Endothelial cell of umbilical vein (primary cell): ENCODE data around the gene CAMK2N1. TPM values are rescaled to one million over a fixed set of nuclear protein-coding genes. Genes with fewer than 3 reads are reported as not detected.

Experiments used
- BruUV-seq: library from RNA; stranded (reverse); fragments of 400-500 nt; replicated peaks from 2 replicates; lab custom pipeline; 2021; lab: Mats Ljungman, UMichigan
- CTCF ChIA-PET: fragments of 300-600, 350-600 bp; sonication (Branson Sonifier 250); formaldehyde crosslinking; loops from one replicate; lab custom pipeline; 2021; ENCODE audit warnings: antibody characterized with exemption, inconsistent platforms; lab: Charles Lee
- POLR2A ChIA-PET: fragments of 300-600, 350-600 bp; sonication (Branson Sonifier 250); formaldehyde crosslinking; loops from one replicate; lab custom pipeline; 2021; ENCODE audit warnings: antibody characterized with exemption, inconsistent platforms; lab: Charles Lee
- DNase-seq: peaks from one replicate; pipeline ENCODE4 v3.0.0-alpha.2; 2011; ENCODE audit warnings: low read depth, low spot score
- FAIRE-seq: peaks from 2 replicates; lab custom pipeline; 2011; peaks lifted over from hg19 to GRCh38; lab: Jason Lieb, UNC
- H2AFZ ChIP-seq: 2 replicates; pipeline ENCODE4 v1.6.0; 2012; ENCODE audit warnings: low read depth, low read length, control low read depth, inconsistent platforms
- H3K27ac ChIP-seq: 2 replicates; pipeline ENCODE4 v1.5.1; 2011; ENCODE audit warnings: low read depth, mild to moderate bottlenecking, control low read depth, low read length, moderate library complexity; ENCODE audit not compliant: insufficient read depth
- H3K27me3 ChIP-seq, 2 experiments: 2 replicates each; pipeline versions ENCODE4 v1.6.0 to v1.6.1; 2011; ENCODE audit warnings: low read length in 2 of 2, mixed read lengths in 1 of 2; ENCODE audit not compliant: control insufficient read depth in 2 of 2, insufficient read depth in 2 of 2
- H3K36me3 ChIP-seq, 2 experiments: 2 replicates in 1 of 2; 3 replicates in 1 of 2; pipeline ENCODE4 v1.5.1; 2011; ENCODE audit warnings: low read length in 2 of 2, mild to moderate bottlenecking in 1 of 2, moderate library complexity in 1 of 2; ENCODE audit not compliant: control insufficient read depth in 2 of 2, insufficient read depth in 2 of 2; ENCODE audit errors: extremely low read depth in 1 of 2
- H3K4me1 ChIP-seq: 3 replicates; pipeline ENCODE4 v1.5.1; 2011; ENCODE audit warnings: mild to moderate bottlenecking, low read length; ENCODE audit not compliant: control insufficient read depth, insufficient read depth; ENCODE audit errors: extremely low read depth
- H3K4me2 ChIP-seq: 2 replicates; pipeline ENCODE4 v1.6.1; 2011; ENCODE audit warnings: low read length, control low read depth, mixed read lengths; ENCODE audit not compliant: insufficient read depth
- H3K4me3 ChIP-seq, 3 experiments: fragments of 200-600 bp in 1 of 3; sonication (generic), shearing (Covaris generic) in 1 of 3; replicated peaks in 1 of 3; 2 replicates each; pipeline ENCODE4 v1.5.1; 2011 to 2016; ENCODE audit warnings: control low read depth in 3 of 3, low read length in 3 of 3, mild to moderate bottlenecking in 2 of 3, inconsistent platforms in 1 of 3, low read depth in 1 of 3, moderate library complexity in 1 of 3; ENCODE audit not compliant: insufficient read depth in 1 of 3
- H3K79me2 ChIP-seq: 2 replicates; pipeline ENCODE4 v1.6.0; 2012; ENCODE audit warnings: low read length, inconsistent platforms; ENCODE audit not compliant: control insufficient read depth, insufficient read depth
- H3K9ac ChIP-seq: replicated peaks from 2 replicates; pipeline ENCODE3; 2011; ENCODE audit warnings: low read length, control low read depth; ENCODE audit not compliant: insufficient read depth; ENCODE audit errors: extremely low read depth
- H3K9me1 ChIP-seq: replicated peaks from 3 replicates; pipeline ENCODE4 v1.6.0; 2011; ENCODE audit warnings: mild to moderate bottlenecking, low read length; ENCODE audit not compliant: control insufficient read depth, insufficient read depth; ENCODE audit errors: extremely low read depth
- H3K9me3 ChIP-seq: replicated peaks from 2 replicates; pipeline ENCODE4 v1.5.1; 2012; ENCODE audit warnings: low read length, inconsistent platforms; ENCODE audit not compliant: control insufficient read depth, insufficient read depth
- H4K20me1 ChIP-seq: replicated peaks from 2 replicates; pipeline ENCODE3; 2011; ENCODE audit warnings: mild to moderate bottlenecking, low read length; ENCODE audit not compliant: control insufficient read depth, insufficient read depth; ENCODE audit errors: extremely low read depth
- EZH2 ChIP-seq: IDR thresholded peaks from 2 replicates; pipeline ENCODE4 v1.6.1; 2012; ENCODE audit warnings: borderline replicate concordance, low read depth, mild to moderate bottlenecking, moderate library complexity, low read length, inconsistent platforms; ENCODE audit not compliant: severe bottlenecking
- FOS ChIP-seq: IDR thresholded peaks from 2 replicates; pipeline ENCODE4 v1.6.1; 2011; ENCODE audit warnings: mild to moderate bottlenecking, low read length, moderate library complexity, borderline replicate concordance; ENCODE audit not compliant: insufficient read depth
- GATA2 ChIP-seq: IDR thresholded peaks from 2 replicates; pipeline ENCODE4 v1.7.0; 2011; ENCODE audit warnings: low read depth, mild to moderate bottlenecking, moderate library complexity, mixed read lengths, low read length; ENCODE audit not compliant: insufficient read length, insufficient read depth
- JUN ChIP-seq: IDR thresholded peaks from 2 replicates; pipeline ENCODE4 v1.6.1; 2011; ENCODE audit warnings: borderline replicate concordance, low read depth; ENCODE audit not compliant: insufficient read length, insufficient read depth
- POLR2A ChIP-seq: IDR thresholded peaks from 2 replicates; pipeline ENCODE4 v1.6.1; 2012; ENCODE audit warnings: low read depth, mild to moderate bottlenecking, control low read depth, low read length
- dilution Hi-C: fragments of 300-500 bp; cut with MboI; formaldehyde crosslinking; loops from one replicate; pipeline ENCODE4 v1.15.0; 2019; ENCODE audit warnings: low sequenced_read_pairs; ENCODE audit not compliant: extremely low pct_ligation_motif_present
- intact Hi-C: fragments of 100-400 bp; cut with micrococcal nuclease; formaldehyde crosslinking; loops from one replicate; pipeline ENCODE4 v1.10.0; 2022
- polyA plus RNA-seq, 4 experiments: library from polyadenylated mRNA; depleted of rRNA in 3 of 4; stranded (reverse) in 3 of 4; unstranded in 1 of 4; fragments of >200 nt; gene quantifications; 2 replicates each; pipeline versions ENCODE4 v1.2.1 to v1.2.3, GENCODE V29; 2011 to 2012; ENCODE audit warnings: missing spikeins in 1 of 4
- total RNA-seq: library from RNA; stranded (reverse); gene quantifications from 2 replicates; pipeline ENCODE4 v1.2.3, GENCODE V29; 2021
- TF ChIP-seq, protein P1 (sequence below), 2 donors: IDR thresholded peaks; 1 replicate in 1 of 2; 2 replicates in 1 of 2; pipeline ENCODE4 v1.5.1; 2011; ENCODE audit warnings: low read length in 2 of 2, mild to moderate bottlenecking in 2 of 2, moderate library complexity in 2 of 2, control low read depth in 1 of 2, inconsistent platforms in 1 of 2, low read depth in 1 of 2; ENCODE audit not compliant: insufficient read depth in 1 of 2; ENCODE audit errors: extremely low read depth in 1 of 2
- TF ChIP-seq, protein P2 (sequence below): IDR thresholded peaks from 2 replicates; pipeline ENCODE4 v1.6.1; 2011; ENCODE audit not compliant: insufficient read depth, insufficient read length

The CAMK2N1 gene
- total and polyA plus RNA-seq, 2 donors (not counting 3 experiments of a cell fraction or from before 2014, with no cell fraction given), result 3.3 to 18.3 TPM

DNA sequence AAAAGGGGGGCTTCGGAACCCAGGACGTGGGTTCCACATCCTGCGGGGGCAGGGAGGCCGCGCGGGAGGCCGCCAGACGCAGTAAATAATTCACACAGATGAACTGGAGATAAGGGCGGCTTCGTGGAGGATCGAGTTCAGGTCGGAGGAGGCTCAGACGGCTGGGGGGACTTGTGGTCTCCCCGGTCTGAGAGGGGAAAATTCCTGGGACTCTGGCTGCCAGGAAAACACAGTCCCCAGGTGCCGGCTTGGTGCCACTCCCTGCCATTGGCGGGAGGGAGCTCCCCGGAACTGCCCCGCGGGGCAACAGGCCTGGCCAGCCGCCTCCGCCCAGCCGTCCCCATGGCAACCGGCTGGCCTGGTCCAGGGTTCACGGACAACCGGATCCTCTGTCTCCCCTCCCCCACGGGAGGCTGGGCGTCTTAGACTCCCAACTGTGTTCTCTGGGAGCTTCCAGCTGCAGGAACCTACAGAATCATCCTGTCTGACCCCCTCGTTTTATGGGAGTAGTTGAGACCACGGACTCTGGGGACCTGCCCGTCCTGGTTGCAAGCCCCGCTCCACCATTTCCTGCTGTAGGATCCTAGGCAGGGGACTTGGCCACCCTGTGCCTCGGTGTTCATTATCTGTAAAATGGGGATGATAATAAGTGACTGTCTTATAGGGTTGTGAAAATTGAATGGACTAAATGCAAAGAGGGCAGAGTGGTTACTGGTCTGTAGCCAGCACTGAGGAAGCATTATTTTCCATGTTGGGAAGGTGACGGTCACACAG is 9.6 kb downstream of the CAMK2N1 start:
- Histone ChIP-seq H3K36me3 (no peaks in the 10 kb centered on the region), H3K79me2 (no peaks in the 10 kb centered on the region), H3K9me3 (no peaks in the 10 kb centered on the region), H2AFZ (no peak overlapping the region), H3K9me1 (no peaks in the 10 kb centered on the region), H3K27me3 (peaks cover 0 to 3% of the 10 kb centered on the region in 2 experiments), H3K9ac (no peak overlapping the region), H3K4me2 (no peak overlapping the region), H4K20me1 (no peaks in the 10 kb centered on the region), H3K4me1 (peaks cover 5% of the 10 kb centered on the region), H3K27ac (no peak overlapping the region), H3K4me3 (no peak overlapping the region)
- dilution Hi-C loops, result no loop called here
- POLR2A ChIA-PET, result no interaction called here
- no peak for DNase-seq
- no peak for FAIRE-seq
- TF ChIP-seq POLR2A (no peak), GATA2 (no peak), EZH2 (no peak), JUN (no peak), FOS (no peak)
- TF ChIP-seq, protein P1, sequence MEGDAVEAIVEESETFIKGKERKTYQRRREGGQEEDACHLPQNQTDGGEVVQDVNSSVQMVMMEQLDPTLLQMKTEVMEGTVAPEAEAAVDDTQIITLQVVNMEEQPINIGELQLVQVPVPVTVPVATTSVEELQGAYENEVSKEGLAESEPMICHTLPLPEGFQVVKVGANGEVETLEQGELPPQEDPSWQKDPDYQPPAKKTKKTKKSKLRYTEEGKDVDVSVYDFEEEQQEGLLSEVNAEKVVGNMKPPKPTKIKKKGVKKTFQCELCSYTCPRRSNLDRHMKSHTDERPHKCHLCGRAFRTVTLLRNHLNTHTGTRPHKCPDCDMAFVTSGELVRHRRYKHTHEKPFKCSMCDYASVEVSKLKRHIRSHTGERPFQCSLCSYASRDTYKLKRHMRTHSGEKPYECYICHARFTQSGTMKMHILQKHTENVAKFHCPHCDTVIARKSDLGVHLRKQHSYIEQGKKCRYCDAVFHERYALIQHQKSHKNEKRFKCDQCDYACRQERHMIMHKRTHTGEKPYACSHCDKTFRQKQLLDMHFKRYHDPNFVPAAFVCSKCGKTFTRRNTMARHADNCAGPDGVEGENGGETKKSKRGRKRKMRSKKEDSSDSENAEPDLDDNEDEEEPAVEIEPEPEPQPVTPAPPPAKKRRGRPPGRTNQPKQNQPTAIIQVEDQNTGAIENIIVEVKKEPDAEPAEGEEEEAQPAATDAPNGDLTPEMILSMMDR (IDR thresholded peaks at IDR 0.05; ENCODE audit: extremely low read depth in 1 of 2, insufficient read depth in 1 of 2, low read depth in 1 of 2, low read length in 2 of 2), result no peak
- TF ChIP-seq, protein P2, sequence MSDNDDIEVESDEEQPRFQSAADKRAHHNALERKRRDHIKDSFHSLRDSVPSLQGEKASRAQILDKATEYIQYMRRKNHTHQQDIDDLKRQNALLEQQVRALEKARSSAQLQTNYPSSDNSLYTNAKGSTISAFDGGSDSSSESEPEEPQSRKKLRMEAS, result no peak
- intact Hi-C loops, result no loop called here
- CTCF ChIA-PET, result interaction anchor here (1.0 to 1.3 kb wide), 2 partner anchors 8 to 18 kb away, joined by 3 to 4 read pairs; no protein-coding TSS in a partner anchor
- no TSS peak for BruUV-seq
